ENCODE data around the gene ACAP3.

GRCh38 chr1:1307923-1308755, at the start of gene ACAP3, which contains the start of gene PUSL1:
- TF ChIP-seq ZNF114 (CRISPR knock-in tag; IDR thresholded peaks at IDR 0.05) (no peak), REST (IDR thresholded peaks at IDR 0.05; ENCODE audit: unreplicated experiment) (no peak), EZH2phosphoT487 (IDR thresholded peaks at IDR 0.05; ENCODE audit: unreplicated experiment) (no peak), CTCF (conservative IDR thresholded peaks at IDR 0.05; ENCODE audit: low read depth in 2 of 2) (no peak), STAT1 (IDR thresholded peaks at IDR 0.05; ENCODE audit: unreplicated experiment) (no peak), EZH2 (IDR thresholded peaks at IDR 0.05; ENCODE audit: low read depth, unreplicated experiment) (no peak), POLR2AphosphoS5 (IDR thresholded peaks at IDR 0.05; ENCODE audit: low read depth) (peak; percentile 52), JUNB (IDR thresholded peaks at IDR 0.05; ENCODE audit: unreplicated experiment) (peak; percentile 89), CREB1 (CRISPR knock-in tag; IDR thresholded peaks at IDR 0.05; ENCODE audit: low read depth) (0 out of 2 replicates have a peak, but pooled peaks have one; percentile 38), ETS1 (IDR thresholded peaks at IDR 0.05) (0 out of 2 replicates have a peak, but pooled peaks have one; percentile 19), ZNF462 (CRISPR knock-in tag; IDR thresholded peaks at IDR 0.05) (no peak), NANOG (IDR thresholded peaks at IDR 0.05; ENCODE audit: borderline replicate concordance) (no peak)

Data from GM23338 (cell line).